Stimulated activated CD4-positive, alpha-beta T cell treated with anti-CD3 and anti-CD28 coated beads, Interleukin-12 subunit alpha, Interleukin-12 subunit beta, amount 100 ng/mL, for 48 hours (primary cell): ENCODE results near the gene MTERF4.

ENCODE experiments used
- DNase-seq, 3 donors: peaks; one replicate each; pipeline ENCODE4 v3.0.0-alpha.2; 2020; ENCODE audit warnings: low read depth in 2 of 3, low spot score in 1 of 3

The MTERF4 gene

GRCh38 chr2:241134711-241135110 lies 32.6 kb upstream of the MTERF4 start:
- no peak for DNase-seq

- no peak for DNase-seq
Measured at GRCh38 chr2:241133436-241133820, 31.3 kb upstream of the MTERF4 start.

GRCh38 chr2:241132538-241133435 lies 30.7 kb upstream of the MTERF4 start:
- DNase-seq, result no peak

GRCh38 chr2:241131531-241131930 lies 29.4 kb upstream of the MTERF4 start:
- no peak for DNase-seq

- DNase-seq, result no peak
Measured at GRCh38 chr2:241130316-241130715, 28.2 kb upstream of the MTERF4 start.

- no peak for DNase-seq
Measured at GRCh38 chr2:241129086-241129871, 27.2 kb upstream of the MTERF4 start.

- no peak for DNase-seq
Measured at GRCh38 chr2:241128266-241128665, 26.2 kb upstream of the MTERF4 start.

- no peak for DNase-seq
Measured at GRCh38 chr2:241126771-241127202, 24.7 kb upstream of the MTERF4 start.

GRCh38 chr2:241126201-241126611 lies 24.1 kb upstream of the MTERF4 start:
- DNase-seq, result no peak

- DNase-seq, result no peak
Measured at GRCh38 chr2:241125626-241126025, 23.5 kb upstream of the MTERF4 start.

- DNase-seq, result peak in 1 of 3 donors; percentile 22
Measured at GRCh38 chr2:241123816-241124536, 21.9 kb upstream of the MTERF4 start.

- DNase-seq, result no peak
Measured at GRCh38 chr2:241122376-241123002, 20.4 kb upstream of the MTERF4 start.

GRCh38 chr2:241121008-241121407 lies 18.9 kb upstream of the MTERF4 start:
- DNase-seq, result no peak

GRCh38 chr2:241120440-241120839 lies 18.4 kb upstream of the MTERF4 start:
- DNase-seq, result no peak

GRCh38 chr2:241118737-241119505 lies 16.8 kb upstream of the MTERF4 start:
- no peak for DNase-seq

- no peak for DNase-seq
Measured at GRCh38 chr2:241116606-241117560, 14.8 kb upstream of the MTERF4 start.

GRCh38 chr2:241115361-241115760 lies 13.3 kb upstream of the MTERF4 start:
- no peak for DNase-seq

- DNase-seq, result no peak
Measured at GRCh38 chr2:241114836-241115235, 12.7 kb upstream of the MTERF4 start.

- DNase-seq, result peak in 1 of 3 donors; percentile 28
Measured at GRCh38 chr2:241112592-241112991, 10.5 kb upstream of the MTERF4 start.
